ENCODE results near the gene CFAP77.

Gene CFAP77

DNA sequence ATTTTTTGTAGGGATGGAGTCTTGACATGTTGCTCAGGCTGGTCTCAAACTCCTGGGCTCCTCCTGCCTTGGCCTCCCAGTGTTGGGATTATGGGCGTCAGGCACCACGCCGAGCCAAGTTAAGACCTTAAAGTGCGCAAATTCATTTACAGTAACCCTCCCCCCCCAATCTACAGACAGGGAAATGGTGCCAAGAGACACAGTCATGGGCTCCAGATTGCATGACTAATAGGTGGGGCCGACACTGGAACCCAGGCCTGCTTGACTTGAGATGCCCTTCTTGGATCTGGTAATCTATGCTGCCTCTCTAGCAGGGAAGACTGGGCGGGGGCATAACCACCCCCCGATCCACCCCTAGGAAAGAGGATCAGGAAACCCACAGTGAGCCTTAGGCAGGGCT lies 22.9 kb upstream of the CFAP77 start:
- TF ChIP-seq, protein P1, sequence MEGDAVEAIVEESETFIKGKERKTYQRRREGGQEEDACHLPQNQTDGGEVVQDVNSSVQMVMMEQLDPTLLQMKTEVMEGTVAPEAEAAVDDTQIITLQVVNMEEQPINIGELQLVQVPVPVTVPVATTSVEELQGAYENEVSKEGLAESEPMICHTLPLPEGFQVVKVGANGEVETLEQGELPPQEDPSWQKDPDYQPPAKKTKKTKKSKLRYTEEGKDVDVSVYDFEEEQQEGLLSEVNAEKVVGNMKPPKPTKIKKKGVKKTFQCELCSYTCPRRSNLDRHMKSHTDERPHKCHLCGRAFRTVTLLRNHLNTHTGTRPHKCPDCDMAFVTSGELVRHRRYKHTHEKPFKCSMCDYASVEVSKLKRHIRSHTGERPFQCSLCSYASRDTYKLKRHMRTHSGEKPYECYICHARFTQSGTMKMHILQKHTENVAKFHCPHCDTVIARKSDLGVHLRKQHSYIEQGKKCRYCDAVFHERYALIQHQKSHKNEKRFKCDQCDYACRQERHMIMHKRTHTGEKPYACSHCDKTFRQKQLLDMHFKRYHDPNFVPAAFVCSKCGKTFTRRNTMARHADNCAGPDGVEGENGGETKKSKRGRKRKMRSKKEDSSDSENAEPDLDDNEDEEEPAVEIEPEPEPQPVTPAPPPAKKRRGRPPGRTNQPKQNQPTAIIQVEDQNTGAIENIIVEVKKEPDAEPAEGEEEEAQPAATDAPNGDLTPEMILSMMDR (IDR thresholded peaks at IDR 0.05; ENCODE audit: borderline replicate concordance, control extremely low read depth, extremely low read depth, insufficient read depth, missing control alignments): no peak
- in situ Hi-C loops (cut with MboI; ENCODE audit: low sequenced_read_pairs, unreplicated experiment): no loop called here
- DNase-seq (ENCODE audit: low spot score): no peak

DNA sequence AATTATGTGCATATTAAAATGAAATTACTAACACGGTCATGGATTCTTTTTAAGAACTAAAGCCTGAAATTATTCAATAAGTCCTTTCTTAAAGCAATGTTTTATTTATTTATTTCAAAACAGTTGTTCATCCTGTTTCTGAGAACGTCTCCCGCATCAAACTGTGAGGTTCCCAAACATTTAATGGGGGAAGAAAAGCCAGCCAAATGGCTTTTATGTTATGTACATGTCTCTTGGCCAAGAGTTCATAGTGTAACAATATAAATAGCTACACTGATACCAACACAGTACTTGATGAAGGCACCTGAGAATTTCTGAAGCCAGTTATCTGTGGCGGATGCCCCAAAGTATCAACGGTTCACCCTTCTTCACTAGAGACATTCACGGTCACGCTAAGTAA lies 19.0 kb upstream of the CFAP77 start:
- in situ Hi-C loops (cut with MboI; ENCODE audit: low sequenced_read_pairs, unreplicated experiment): no loop called here
- TF ChIP-seq, protein P1 (IDR thresholded peaks at IDR 0.05; ENCODE audit: borderline replicate concordance, control extremely low read depth, extremely low read depth, insufficient read depth, missing control alignments): no peak
- no peak for DNase-seq (ENCODE audit: low spot score)

DNA sequence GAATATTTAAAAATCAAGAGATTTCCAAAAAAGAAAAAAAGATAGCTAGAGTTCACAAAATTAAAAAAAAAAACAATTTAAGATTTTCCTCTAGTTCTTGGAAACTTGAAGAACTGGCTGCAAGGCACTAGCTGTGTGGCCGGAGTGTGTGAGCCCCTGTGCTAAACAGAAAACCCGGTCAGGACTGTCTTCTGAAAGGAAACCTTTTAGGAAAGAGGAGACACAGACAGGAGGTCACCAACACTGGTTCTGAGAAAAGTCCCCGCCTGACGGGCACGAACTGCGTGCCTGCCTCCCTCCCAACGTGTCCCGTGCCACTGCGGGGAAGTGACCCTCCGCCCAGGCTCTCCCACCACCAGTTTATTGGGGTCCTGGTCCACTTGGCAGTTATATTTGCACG lies 18.6 kb upstream of the CFAP77 start:
- in situ Hi-C loops (cut with MboI; ENCODE audit: low sequenced_read_pairs, unreplicated experiment): no loop called here
- TF ChIP-seq, protein P1 (IDR thresholded peaks at IDR 0.05; ENCODE audit: borderline replicate concordance, control extremely low read depth, extremely low read depth, insufficient read depth, missing control alignments): no peak

DNA sequence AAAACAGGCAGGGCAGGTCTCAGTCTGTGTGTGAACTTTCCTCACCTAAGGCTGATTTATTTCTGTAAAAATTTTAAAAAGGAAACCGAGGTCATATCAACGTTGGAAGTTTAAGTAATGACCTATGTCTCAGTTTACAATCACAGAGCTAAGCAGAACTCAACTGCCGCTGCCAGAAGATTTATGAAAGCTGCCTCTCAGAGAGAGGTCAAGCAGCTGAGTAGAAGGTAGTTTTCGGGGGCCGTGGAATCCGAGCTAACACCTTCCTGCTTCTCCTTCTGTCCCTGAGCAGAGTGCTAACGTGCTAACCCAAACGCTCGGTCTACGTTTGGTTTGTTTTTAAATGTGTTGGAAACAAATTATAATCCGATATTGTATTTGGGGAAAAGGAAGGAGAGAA lies 14.5 kb upstream of the CFAP77 start:
- TF ChIP-seq, protein P1 (IDR thresholded peaks at IDR 0.05; ENCODE audit: borderline replicate concordance, control extremely low read depth, extremely low read depth, insufficient read depth, missing control alignments): no peak
- DNase-seq (ENCODE audit: low spot score): no peak
- in situ Hi-C loops (cut with MboI; ENCODE audit: low sequenced_read_pairs, unreplicated experiment): no loop called here

More for the DNA sequence above, 18.6 kb upstream of the CFAP77 start:
- DNase-seq (ENCODE audit: low spot score): no peak

DNA sequence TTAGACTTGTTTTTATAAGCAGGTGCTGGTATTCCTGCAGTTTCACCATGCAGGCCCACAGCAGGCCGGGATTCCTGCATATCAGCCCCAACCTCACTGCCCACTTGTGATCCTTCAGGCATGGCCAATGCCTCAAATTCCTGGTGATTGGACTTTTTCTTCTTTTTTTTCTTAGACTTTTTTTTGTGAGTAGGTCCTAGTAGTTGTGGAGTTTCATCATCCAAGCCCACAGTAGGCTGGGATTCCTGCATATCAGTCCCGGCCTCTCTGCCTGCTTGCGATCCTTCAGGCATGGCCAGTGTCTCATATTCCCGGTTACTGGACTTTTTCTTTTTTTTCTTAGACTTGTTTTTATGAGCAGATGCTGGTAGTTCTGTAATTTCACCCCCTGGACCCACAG lies 8.2 kb upstream of the CFAP77 start:
- in situ Hi-C loops (cut with MboI; ENCODE audit: low sequenced_read_pairs, unreplicated experiment): no loop called here
- DNase-seq (ENCODE audit: low spot score): no peak
- TF ChIP-seq, protein P1 (IDR thresholded peaks at IDR 0.05; ENCODE audit: borderline replicate concordance, control extremely low read depth, extremely low read depth, insufficient read depth, missing control alignments): no peak

DNA sequence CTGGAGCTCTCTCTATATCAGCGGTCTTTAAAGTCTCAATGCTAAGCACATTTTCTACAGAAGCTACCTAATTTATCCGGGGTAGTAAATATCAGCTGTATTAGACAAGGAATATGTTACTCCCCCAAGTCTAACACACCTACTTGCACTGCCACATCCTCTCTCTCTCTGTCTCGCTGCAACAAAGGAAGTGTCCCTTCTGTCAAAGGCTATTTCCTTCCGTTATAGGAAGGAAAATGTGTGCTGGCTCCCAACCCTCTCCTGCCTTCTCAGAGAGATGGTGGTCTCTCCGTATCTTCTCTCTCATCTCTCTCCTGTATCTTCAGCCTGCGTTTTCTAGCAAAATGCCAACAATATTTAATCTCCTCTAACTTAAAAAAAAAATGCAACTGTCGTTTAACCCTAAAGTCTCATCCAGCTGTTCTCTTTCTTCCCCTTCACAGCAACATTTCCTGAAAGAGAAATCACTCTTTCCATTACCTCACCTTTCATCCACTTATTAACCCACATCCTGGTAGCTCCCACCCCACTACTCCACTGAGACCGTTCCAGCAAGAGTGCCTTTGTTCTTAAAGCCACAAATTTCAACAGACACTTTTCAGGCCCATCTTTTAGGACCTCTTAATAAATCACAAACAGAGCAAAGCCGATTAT lies 5.7 kb upstream of the CFAP77 start:
- DNase-seq (ENCODE audit: low spot score): peak; percentile 71
- TF ChIP-seq, protein P1 (IDR thresholded peaks at IDR 0.05; ENCODE audit: borderline replicate concordance, control extremely low read depth, extremely low read depth, insufficient read depth, missing control alignments): no peak
- in situ Hi-C loops (cut with MboI; ENCODE audit: low sequenced_read_pairs, unreplicated experiment): no loop called here
